ENCODE measurements around the gene STK38L. TPM values are rescaled to one million over a fixed set of nuclear protein-coding genes. Genes with fewer than 3 reads are reported as not detected.

The STK38L gene
- total and polyA plus RNA-seq, 10 of the 15 experiments (the other 5 are each of a cell fraction or from before 2014, with no cell fraction given), result 43.0 to 154 (median 115) TPM

GRCh38 chr12:27297566-27297965 is 53.5 kb downstream of the STK38L start (continued):
- TF ChIP-seq CUX1 (IDR thresholded peaks at IDR 0.05; ENCODE audit: insufficient replicate concordance, low read depth, low read length), result no peak
- TF ChIP-seq CBX3 (IDR thresholded peaks at IDR 0.05; ENCODE audit: borderline replicate concordance, low read depth), result no peak
- no peak for TF ChIP-seq SIN3A (IDR thresholded peaks at IDR 0.05; ENCODE audit: low read depth, low read length)

- intact Hi-C loops (cut with micrococcal nuclease; ENCODE audit: unreplicated experiment) (no loop called here), in situ Hi-C loops (cut with MboI) (no loop called here)
- Histone ChIP-seq H3K27me3 (replicated peaks in 1 of 2; ENCODE audit: control insufficient read depth in 2 of 2, insufficient read depth in 2 of 2, low read length in 1 of 2) (no peaks in the 10 kb centered on the region), H2AFZ (ENCODE audit: control insufficient read depth, low read depth, low read length) (no peak overlapping the region), H3K4me1 (ENCODE audit: control insufficient read depth, insufficient read depth, low read length) (no peaks in the 10 kb centered on the region), H3K36me3 (ENCODE audit: control insufficient read depth in 2 of 2, insufficient read depth in 2 of 2, low read length in 1 of 2) (peaks cover 11 to 12% of the 10 kb centered on the region in 2 experiments), H3K79me2 (ENCODE audit: control insufficient read depth, insufficient read depth, low read length) (peaks cover 19% of the 10 kb centered on the region), H3K9ac (ENCODE audit: control insufficient read depth, insufficient read depth, low read length) (no peak overlapping the region), H3K9me3 (replicated peaks; ENCODE audit: control insufficient read depth, insufficient read depth, low read length) (peaks cover 2% of the 10 kb centered on the region; the same call in 1 of the 3 replicates), H4K20me1 (ENCODE audit: control insufficient read depth, insufficient read depth) (no peaks in the 10 kb centered on the region), H3K4me3 (no peak overlapping the region), H3K27ac (ENCODE audit: control insufficient read depth, insufficient read depth) (no peak overlapping the region), H3K4me2 (ENCODE audit: control insufficient read depth, insufficient read depth) (no peak overlapping the region)
- DNase-seq (ENCODE audit: low read depth, low spot score) (no peak), ATAC-seq (no peak), FAIRE-seq (no peak)
- POLR2A ChIA-PET, result no interaction called here
- SMC1A ChIA-PET (ENCODE audit: uncharacterized antibody, unreplicated experiment), result interaction anchor here (1.0 to 12.2 kb wide), 3 partner anchors 48 to 77 kb away, joined by 3 to 269 read pairs (median 3); partner anchors contain the start of gene STK38L
- CTCF ChIA-PET, result interaction anchor here (0.7 to 1.2 kb wide), 2 partner anchors 26 to 243 kb away, joined by 3 to 4 read pairs; no protein-coding TSS in a partner anchor
- TF ChIP-seq CEBPZ (IDR thresholded peaks at IDR 0.05; ENCODE audit: low read depth, low read length) (no peak), SMAD1 (IDR thresholded peaks at IDR 0.05; ENCODE audit: low read depth, partially characterized antibody) (no peak), KDM1A (IDR thresholded peaks at IDR 0.05; ENCODE audit: borderline replicate concordance) (no peak), NFXL1 (IDR thresholded peaks at IDR 0.05; ENCODE audit: borderline replicate concordance) (no peak), PKNOX1 (IDR thresholded peaks at IDR 0.05) (no peak), NKRF (conservative IDR thresholded peaks at IDR 0.05) (no peak)
- TSS peak; percentile 38 for BruUV-seq (replicated peaks)
- 62% methylated on average over 1 of the region's 1 CpG for WGBS (ENCODE audit: insufficient coverage, insufficient replicate concordance, low lambda C conversion rate, missing lambda C conversion rate)
- RAD21 ChIA-PET (ENCODE audit: unreplicated experiment), result no interaction called here
These were observed 55.0 kb downstream of the STK38L start for GRCh38 chr12:27299102-27299501.

Measured in GM12878 (cell line).